PFSK-1 (cell line): ENCODE data around the gene ZHX3.

Source experiments
- FOXP2 ChIP-seq: optimal IDR thresholded peaks from 2 replicates; pipeline ENCODE3; 2011; ENCODE audit warnings: borderline replicate concordance, control low read depth, inconsistent platforms; ENCODE audit not compliant: insufficient read depth; ENCODE audit errors: extremely low read length, extremely low read depth
- POLR2AphosphoS5 ChIP-seq: IDR thresholded peaks from 2 replicates; pipeline ENCODE4 v1.6.1; 2012; ENCODE audit warnings: low read depth, mild to moderate bottlenecking, control low read depth, low read length, moderate library complexity
- REST ChIP-seq, 2 experiments: IDR thresholded peaks; 2 replicates each; pipeline versions ENCODE4 v1.6.1 to v1.8.0; 2011 to 2012; ENCODE audit warnings: low read depth in 2 of 2, low read length in 2 of 2, control low read depth in 1 of 2, inconsistent platforms in 1 of 2, mild to moderate bottlenecking in 1 of 2, moderate library complexity in 1 of 2; ENCODE audit not compliant: insufficient read depth in 1 of 2
- SIN3A ChIP-seq: IDR thresholded peaks from 2 replicates; pipeline ENCODE4 v1.6.1; 2012; ENCODE audit warnings: mild to moderate bottlenecking, low read length, moderate library complexity, borderline replicate concordance; ENCODE audit not compliant: insufficient read depth
- TAF1 ChIP-seq: IDR thresholded peaks from 2 replicates; pipeline ENCODE4 v1.6.1; 2012; ENCODE audit warnings: low read length, control low read depth, borderline replicate concordance; ENCODE audit not compliant: insufficient read depth

- TF ChIP-seq POLR2AphosphoS5 (no peak), REST (IDR thresholded peaks at IDR 0.05; ENCODE audit: insufficient read depth in 1 of 2, low read depth in 2 of 2, low read length in 2 of 2) (no peak), TAF1 (no peak), SIN3A (no peak), FOXP2 (no peak)
Measured at GRCh38 chr20:41367393-41367695, 49.8 kb upstream of the ZHX3 start.
